Measurements from ENCODE around the gene COL13A1.

The COL13A1 gene

DNA sequence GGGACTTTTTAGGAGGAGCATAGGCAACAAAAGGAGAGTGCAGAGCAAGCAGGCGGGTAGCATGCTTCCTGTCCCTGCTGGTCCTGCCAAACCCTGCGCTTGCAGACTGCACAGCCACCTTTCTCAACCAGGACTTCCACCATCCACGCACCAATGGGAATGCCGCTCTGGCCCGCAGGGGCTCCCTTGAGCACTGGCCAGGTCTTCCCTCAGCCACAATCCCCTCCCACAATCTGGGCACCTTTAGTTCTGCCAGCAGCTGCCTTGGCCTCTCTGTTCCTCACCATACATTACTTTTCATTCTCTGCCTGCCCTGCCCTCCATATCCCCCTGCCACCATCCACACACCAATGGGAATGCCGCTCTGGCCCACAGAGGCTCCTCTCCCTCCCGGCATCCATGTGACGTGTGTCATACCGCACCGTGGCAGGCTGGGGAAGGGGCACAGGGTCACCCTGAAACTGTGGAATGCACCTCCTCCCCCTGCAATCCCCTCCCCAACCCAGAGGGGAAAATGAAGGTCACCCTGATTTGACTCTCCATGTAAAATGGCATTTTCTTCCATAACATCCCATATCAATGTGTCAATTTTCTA, 153.6 kb downstream of the COL13A1 start:
- Histone ChIP-seq H3K9ac (ENCODE audit: low read length in 5 of 5) (no peak overlapping the region), H3K9me3 (ENCODE audit: control insufficient read depth in 5 of 5, low read length in 5 of 5) (no peaks in the 10 kb centered on the region), H3K27ac (ENCODE audit: low read depth, low read length) (no peak overlapping the region), H3K4me3 (ENCODE audit: low read depth in 1 of 5, low read length in 5 of 5) (no peak overlapping the region), H3K36me3 (ENCODE audit: control insufficient read depth in 5 of 5, insufficient read depth in 5 of 5, low read length in 5 of 5) (no peaks in the 10 kb centered on the region), H3K27me3 (ENCODE audit: control insufficient read depth in 5 of 5, insufficient read depth in 4 of 5, low read length in 5 of 5) (no peaks in the 10 kb centered on the region), H3K4me1 (ENCODE audit: control insufficient read depth in 5 of 5, insufficient read depth in 5 of 5, low read length in 5 of 5) (peaks cover 0 to 8% (median 4%) of the 10 kb centered on the region in 5 donors)

GRCh38 chr10:69955897-69956740, 154.4 kb downstream of the COL13A1 start:
- peaks cover 0 to 12% (median 4%) of the 10 kb centered on the region in 5 donors for H3K4me1 ChIP-seq (ENCODE audit: control insufficient read depth in 5 of 5, insufficient read depth in 5 of 5, low read length in 5 of 5)
- no peak overlapping the region for H3K9ac ChIP-seq (ENCODE audit: low read length in 5 of 5)
- no peaks in the 10 kb centered on the region for H3K36me3 ChIP-seq (ENCODE audit: control insufficient read depth in 5 of 5, insufficient read depth in 5 of 5, low read length in 5 of 5)
- H3K27ac ChIP-seq (ENCODE audit: low read depth, low read length), result no peak overlapping the region
- no peaks in the 10 kb centered on the region for H3K9me3 ChIP-seq (ENCODE audit: control insufficient read depth in 5 of 5, low read length in 5 of 5)
- no peaks in the 10 kb centered on the region for H3K27me3 ChIP-seq (ENCODE audit: control insufficient read depth in 5 of 5, insufficient read depth in 4 of 5, low read length in 5 of 5)
- no peak overlapping the region for H3K4me3 ChIP-seq (ENCODE audit: low read depth in 1 of 5, low read length in 5 of 5)

DNA sequence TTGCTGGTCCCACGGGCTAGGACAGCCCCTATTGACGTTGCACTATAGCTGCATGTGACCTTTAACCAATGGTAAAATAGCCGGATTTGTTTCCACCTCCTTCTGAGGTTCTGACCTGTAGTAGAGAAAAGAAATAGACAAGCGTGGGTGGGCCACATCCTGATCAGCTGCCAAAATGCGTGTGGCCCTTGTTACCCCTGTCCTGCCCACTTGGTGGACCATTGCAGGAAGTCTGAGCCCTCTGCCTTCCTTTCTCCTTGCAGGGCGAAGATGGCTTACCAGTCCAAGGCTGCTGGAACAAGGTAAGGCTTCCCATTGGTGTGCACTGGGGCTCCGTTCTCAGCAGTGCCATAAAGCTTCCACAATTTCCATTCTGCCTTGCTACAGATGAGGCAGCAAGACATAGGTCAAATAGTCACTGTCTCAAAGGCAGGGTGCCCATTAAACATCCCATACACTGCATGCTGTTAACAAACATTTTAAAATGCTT, 155.1 kb downstream of the COL13A1 start:
- Histone ChIP-seq H3K9me3 (ENCODE audit: control insufficient read depth in 5 of 5, low read length in 5 of 5) (no peaks in the 10 kb centered on the region), H3K27ac (ENCODE audit: low read depth, low read length) (no peak overlapping the region), H3K36me3 (ENCODE audit: control insufficient read depth in 5 of 5, insufficient read depth in 5 of 5, low read length in 5 of 5) (no peaks in the 10 kb centered on the region), H3K27me3 (ENCODE audit: control insufficient read depth in 5 of 5, insufficient read depth in 4 of 5, low read length in 5 of 5) (peaks cover 0 to 2% (median 0%) of the 10 kb centered on the region in 5 donors), H3K9ac (ENCODE audit: low read length in 5 of 5) (no peak overlapping the region), H3K4me3 (ENCODE audit: low read depth in 1 of 5, low read length in 5 of 5) (no peak overlapping the region), H3K4me1 (ENCODE audit: control insufficient read depth in 5 of 5, insufficient read depth in 5 of 5, low read length in 5 of 5) (peaks cover 0 to 18% (median 9%) of the 10 kb centered on the region in 5 donors)

DNA sequence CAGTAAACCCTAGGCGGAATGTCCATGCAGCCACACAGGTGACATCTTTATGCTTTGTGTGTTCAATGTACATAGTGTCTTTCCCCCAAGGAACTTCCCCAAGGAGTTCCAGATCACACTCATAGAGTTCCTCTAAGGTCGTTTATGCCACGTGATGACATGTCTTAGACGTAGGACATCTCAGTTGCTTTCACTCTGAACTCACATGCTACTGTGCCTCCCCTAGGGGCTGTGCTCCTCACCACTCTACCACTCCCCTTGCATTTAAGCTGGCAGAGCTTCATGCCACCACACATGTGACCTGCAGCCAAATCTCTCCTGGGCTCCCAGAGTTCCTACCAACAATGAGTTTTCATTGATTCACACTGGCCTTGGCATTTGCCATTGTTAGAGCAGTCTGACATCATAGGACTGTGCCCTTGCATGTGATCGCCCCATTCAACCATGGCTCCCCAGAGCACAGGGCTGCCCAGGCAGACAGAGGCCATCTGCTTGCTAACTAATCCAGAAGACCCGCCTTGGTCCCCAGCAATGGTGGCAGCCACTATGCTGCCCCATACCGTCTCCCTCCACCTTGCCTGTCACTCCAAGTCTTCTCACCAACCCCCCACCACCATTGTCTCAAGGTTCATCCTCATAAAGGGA, 155.7 kb downstream of the COL13A1 start:
- Histone ChIP-seq H3K4me1 (ENCODE audit: control insufficient read depth in 5 of 5, insufficient read depth in 5 of 5, low read length in 5 of 5) (peaks cover 0 to 23% (median 10%) of the 10 kb centered on the region in 5 donors), H3K9me3 (ENCODE audit: control insufficient read depth in 5 of 5, low read length in 5 of 5) (no peaks in the 10 kb centered on the region), H3K27ac (ENCODE audit: low read depth, low read length) (no peak overlapping the region), H3K27me3 (ENCODE audit: control insufficient read depth in 5 of 5, insufficient read depth in 4 of 5, low read length in 5 of 5) (peaks cover 0 to 5% (median 0%) of the 10 kb centered on the region in 5 donors), H3K4me3 (ENCODE audit: low read depth in 1 of 5, low read length in 5 of 5) (no peak overlapping the region), H3K36me3 (ENCODE audit: control insufficient read depth in 5 of 5, insufficient read depth in 5 of 5, low read length in 5 of 5) (no peaks in the 10 kb centered on the region), H3K9ac (ENCODE audit: low read length in 5 of 5) (no peak overlapping the region)

DNA sequence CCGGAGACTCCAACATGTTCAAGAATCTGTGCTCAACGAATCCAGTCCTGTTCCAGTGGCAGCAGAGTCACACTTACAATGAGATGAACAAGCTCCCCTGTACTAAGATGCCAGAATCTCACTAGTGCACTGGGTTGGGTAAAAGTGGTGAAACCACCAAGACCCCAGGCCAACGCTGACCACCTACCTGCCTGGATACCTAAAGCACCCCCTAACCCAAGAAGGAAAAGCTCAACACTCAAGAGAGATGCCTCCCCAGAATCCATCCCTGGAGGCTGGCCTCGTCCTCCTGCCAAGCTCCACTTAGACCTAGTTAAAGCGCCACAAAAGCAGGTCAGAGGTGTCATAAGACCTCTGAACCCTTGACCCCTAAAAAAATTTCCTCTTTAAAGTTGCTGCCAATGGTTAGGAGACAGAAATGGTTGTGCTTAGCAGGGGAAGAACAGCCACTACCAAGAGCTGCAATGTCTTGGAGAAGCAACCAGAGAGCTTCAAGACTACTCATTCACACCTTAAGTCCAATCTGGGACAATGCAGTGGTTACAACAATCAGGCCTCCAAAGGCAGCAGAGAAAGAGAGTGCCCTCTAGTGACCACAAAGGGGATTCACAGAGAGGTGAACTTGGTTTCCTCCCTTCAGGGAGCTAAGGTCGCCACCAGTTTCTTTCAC, 156.3 kb downstream of the COL13A1 start:
- H3K4me3 ChIP-seq (ENCODE audit: low read depth in 1 of 5, low read length in 5 of 5), result no peak overlapping the region
- H3K9me3 ChIP-seq (ENCODE audit: control insufficient read depth in 5 of 5, low read length in 5 of 5), result no peaks in the 10 kb centered on the region
- no peaks in the 10 kb centered on the region for H3K36me3 ChIP-seq (ENCODE audit: control insufficient read depth in 5 of 5, insufficient read depth in 5 of 5, low read length in 5 of 5)
- no peak overlapping the region for H3K27ac ChIP-seq (ENCODE audit: low read depth, low read length)
- peaks cover 0 to 26% (median 10%) of the 10 kb centered on the region in 5 donors for H3K4me1 ChIP-seq (ENCODE audit: control insufficient read depth in 5 of 5, insufficient read depth in 5 of 5, low read length in 5 of 5)
- H3K27me3 ChIP-seq (ENCODE audit: control insufficient read depth in 5 of 5, insufficient read depth in 4 of 5, low read length in 5 of 5), result peaks cover 0 to 9% (median 4%) of the 10 kb centered on the region in 5 donors
- H3K9ac ChIP-seq (ENCODE audit: low read length in 5 of 5), result no peak overlapping the region

- Histone ChIP-seq H3K9ac (ENCODE audit: low read length in 5 of 5) (no peak overlapping the region), H3K4me1 (ENCODE audit: control insufficient read depth in 5 of 5, insufficient read depth in 5 of 5, low read length in 5 of 5) (peaks cover 0 to 26% (median 10%) of the 10 kb centered on the region in 5 donors), H3K4me3 (ENCODE audit: low read depth in 1 of 5, low read length in 5 of 5) (no peak overlapping the region), H3K27ac (ENCODE audit: low read depth, low read length) (no peak overlapping the region), H3K9me3 (ENCODE audit: control insufficient read depth in 5 of 5, low read length in 5 of 5) (no peaks in the 10 kb centered on the region), H3K27me3 (ENCODE audit: control insufficient read depth in 5 of 5, insufficient read depth in 4 of 5, low read length in 5 of 5) (peaks cover 0 to 9% (median 4%) of the 10 kb centered on the region in 5 donors), H3K36me3 (ENCODE audit: control insufficient read depth in 5 of 5, insufficient read depth in 5 of 5, low read length in 5 of 5) (no peaks in the 10 kb centered on the region)
These were observed 156.8 kb downstream of the COL13A1 start for GRCh38 chr10:69958556-69958902.

GRCh38 chr10:69959911-69960310, 158.2 kb downstream of the COL13A1 start:
- no peak overlapping the region for H3K27ac ChIP-seq (ENCODE audit: low read depth, low read length)
- no peak overlapping the region for H3K9ac ChIP-seq (ENCODE audit: low read length in 5 of 5)

DNA sequence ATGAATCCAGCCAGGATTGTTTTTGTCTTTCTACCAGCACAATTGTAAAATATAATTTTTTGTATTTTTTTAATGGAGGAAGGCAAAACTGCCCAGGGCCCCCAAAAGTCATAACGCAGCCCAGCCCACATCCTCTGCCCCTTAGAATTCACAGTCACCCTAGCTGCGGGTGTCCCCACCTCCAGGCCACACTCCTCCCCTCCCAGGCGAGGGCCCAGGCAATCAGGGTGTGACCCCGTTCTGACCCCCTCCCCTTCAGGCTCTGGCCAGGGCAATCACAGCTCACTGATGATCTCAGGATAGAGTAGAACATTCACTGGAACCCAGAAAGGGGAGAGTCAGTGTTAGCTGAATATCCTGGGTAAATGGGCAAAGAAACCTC, 158.9 kb downstream of the COL13A1 start:
- Histone ChIP-seq H3K27ac (ENCODE audit: low read depth, low read length) (no peak overlapping the region), H3K9me3 (ENCODE audit: control insufficient read depth in 5 of 5, low read length in 5 of 5) (no peaks in the 10 kb centered on the region), H3K4me3 (ENCODE audit: low read depth in 1 of 5, low read length in 5 of 5) (no peak overlapping the region), H3K4me1 (ENCODE audit: control insufficient read depth in 5 of 5, insufficient read depth in 5 of 5, low read length in 5 of 5) (peaks cover 0 to 26% (median 10%) of the 10 kb centered on the region in 5 donors), H3K36me3 (ENCODE audit: control insufficient read depth in 5 of 5, insufficient read depth in 5 of 5, low read length in 5 of 5) (no peaks in the 10 kb centered on the region), H3K9ac (ENCODE audit: low read length in 5 of 5) (no peak overlapping the region), H3K27me3 (ENCODE audit: control insufficient read depth in 5 of 5, insufficient read depth in 4 of 5, low read length in 5 of 5) (peaks cover 0 to 16% (median 5%) of the 10 kb centered on the region in 5 donors)

More at GRCh38 chr10:69959911-69960310, 158.2 kb downstream of the COL13A1 start:
- Histone ChIP-seq H3K9me3 (ENCODE audit: control insufficient read depth in 5 of 5, low read length in 5 of 5) (no peaks in the 10 kb centered on the region), H3K27me3 (ENCODE audit: control insufficient read depth in 5 of 5, insufficient read depth in 4 of 5, low read length in 5 of 5) (peaks cover 0 to 12% (median 5%) of the 10 kb centered on the region in 5 donors), H3K36me3 (ENCODE audit: control insufficient read depth in 5 of 5, insufficient read depth in 5 of 5, low read length in 5 of 5) (no peaks in the 10 kb centered on the region), H3K4me1 (ENCODE audit: control insufficient read depth in 5 of 5, insufficient read depth in 5 of 5, low read length in 5 of 5) (peaks cover 0 to 26% (median 10%) of the 10 kb centered on the region in 5 donors), H3K4me3 (ENCODE audit: low read depth in 1 of 5, low read length in 5 of 5) (no peak overlapping the region)

GRCh38 chr10:69960988-69961880, 159.5 kb downstream of the COL13A1 start:
- peaks cover 0 to 26% (median 10%) of the 10 kb centered on the region in 5 donors for H3K4me1 ChIP-seq (ENCODE audit: control insufficient read depth in 5 of 5, insufficient read depth in 5 of 5, low read length in 5 of 5)
- H3K9me3 ChIP-seq (ENCODE audit: control insufficient read depth in 5 of 5, low read length in 5 of 5), result no peaks in the 10 kb centered on the region
- no peak overlapping the region for H3K9ac ChIP-seq (ENCODE audit: low read length in 5 of 5)
- H3K27ac ChIP-seq (ENCODE audit: low read depth, low read length), result no peak overlapping the region
- H3K36me3 ChIP-seq (ENCODE audit: control insufficient read depth in 5 of 5, insufficient read depth in 5 of 5, low read length in 5 of 5), result no peaks in the 10 kb centered on the region
- peaks cover 3 to 17% (median 8%) of the 10 kb centered on the region in 5 donors for H3K27me3 ChIP-seq (ENCODE audit: control insufficient read depth in 5 of 5, insufficient read depth in 4 of 5, low read length in 5 of 5)
- no peak overlapping the region for H3K4me3 ChIP-seq (ENCODE audit: low read depth in 1 of 5, low read length in 5 of 5)
